Fibroblast of lung (primary cell): Measurements from ENCODE around the gene KCNIP1. TPM values are rescaled to one million over a fixed set of nuclear protein-coding genes. Genes with fewer than 3 reads are reported as not detected.

ENCODE experiments used
- DNase-seq, 2 donors: peaks; one replicate each; pipeline versions ENCODE4 v3.0.0 to v3.0.0-alpha.2; 2010; ENCODE audit warnings: low read depth in 2 of 2
- H2AFZ ChIP-seq: 2 replicates; pipeline ENCODE4 v1.5.1; 2012; ENCODE audit warnings: low read length, control low read depth, inconsistent platforms
- H3K27ac ChIP-seq: 2 replicates; pipeline ENCODE4 v1.5.1; 2011; ENCODE audit warnings: low read length, control low read depth; ENCODE audit not compliant: insufficient read depth
- H3K27me3 ChIP-seq: 2 replicates; pipeline ENCODE4 v1.5.1; 2011; ENCODE audit warnings: mild to moderate bottlenecking, low read length; ENCODE audit not compliant: control insufficient read depth, insufficient read depth
- H3K36me3 ChIP-seq: 2 replicates; pipeline ENCODE4 v1.5.1; 2011; ENCODE audit warnings: low read length; ENCODE audit not compliant: control insufficient read depth, insufficient read depth
- H3K4me1 ChIP-seq: 2 replicates; pipeline ENCODE4 v1.5.1; 2011; ENCODE audit warnings: low read length; ENCODE audit not compliant: control insufficient read depth, insufficient read depth; ENCODE audit errors: extremely low read depth
- H3K4me2 ChIP-seq: 2 replicates; pipeline ENCODE4 v1.5.1; 2011; ENCODE audit warnings: low read length, control low read depth; ENCODE audit not compliant: insufficient read depth; ENCODE audit errors: extremely low read depth
- H3K4me3 ChIP-seq, 4 experiments: fragments of 200-600 bp in 1 of 4; sonication (generic) in 1 of 4; replicated peaks in 1 of 4; 2 replicates each; pipeline ENCODE4 v1.5.1; 2011 to 2016; ENCODE audit warnings: low read length in 4 of 4, low read depth in 3 of 4, mild to moderate bottlenecking in 3 of 4, control low read depth in 2 of 4, inconsistent platforms in 1 of 4, mixed read lengths in 1 of 4; ENCODE audit not compliant: insufficient read depth in 1 of 4; ENCODE audit errors: control extremely low read depth in 1 of 4
- H3K79me2 ChIP-seq: 2 replicates; pipeline ENCODE4 v1.5.1; 2012; ENCODE audit warnings: mild to moderate bottlenecking, low read length, inconsistent platforms; ENCODE audit not compliant: control insufficient read depth, insufficient read depth
- H3K9ac ChIP-seq: 2 replicates; pipeline ENCODE4 v1.5.1; 2011; ENCODE audit warnings: mild to moderate bottlenecking, low read length, control low read depth; ENCODE audit not compliant: insufficient read depth
- H3K9me3 ChIP-seq: 2 replicates; pipeline ENCODE4 v1.5.1; 2012; ENCODE audit warnings: low read depth, low read length; ENCODE audit not compliant: control insufficient read depth, insufficient read depth
- H4K20me1 ChIP-seq: 2 replicates; pipeline ENCODE4 v1.5.1; 2011; ENCODE audit warnings: low read length; ENCODE audit not compliant: control insufficient read depth, insufficient read depth; ENCODE audit errors: extremely low read depth
- CTCF ChIP-seq, 2 donors: IDR thresholded peaks in 1 of 2; conservative IDR thresholded peaks in 1 of 2; 1 replicate in 1 of 2; 2 replicates in 1 of 2; pipeline ENCODE4 v1.5.1; 2011 to 2012; ENCODE audit warnings: low read length in 2 of 2, control low read depth in 1 of 2, inconsistent platforms in 1 of 2, low read depth in 1 of 2, mild to moderate bottlenecking in 1 of 2
- EZH2 ChIP-seq: IDR thresholded peaks from 2 replicates; pipeline ENCODE4 v1.5.1; 2012; ENCODE audit warnings: low read length, control low read depth, mild to moderate bottlenecking; ENCODE audit errors: missing control alignments
- polyA plus RNA-seq, 2 donors: library from polyadenylated mRNA; depleted of rRNA in 1 of 2; stranded (reverse) in 1 of 2; unstranded in 1 of 2; fragments of >200 nt; gene quantifications; 2 replicates each; pipeline ENCODE4 v1.2.1, GENCODE V29; 2011 to 2012; ENCODE audit warnings: missing spikeins in 1 of 2
- total RNA-seq: library from RNA; depleted of rRNA; stranded (reverse); fragments of >200 nt; gene quantifications from 2 replicates; pipeline ENCODE4 v1.2.1, GENCODE V29; 2014

Gene KCNIP1
- total and polyA plus RNA-seq, 2 donors (not counting 1 experiment from before 2014, with no cell fraction given): not detected

DNA sequence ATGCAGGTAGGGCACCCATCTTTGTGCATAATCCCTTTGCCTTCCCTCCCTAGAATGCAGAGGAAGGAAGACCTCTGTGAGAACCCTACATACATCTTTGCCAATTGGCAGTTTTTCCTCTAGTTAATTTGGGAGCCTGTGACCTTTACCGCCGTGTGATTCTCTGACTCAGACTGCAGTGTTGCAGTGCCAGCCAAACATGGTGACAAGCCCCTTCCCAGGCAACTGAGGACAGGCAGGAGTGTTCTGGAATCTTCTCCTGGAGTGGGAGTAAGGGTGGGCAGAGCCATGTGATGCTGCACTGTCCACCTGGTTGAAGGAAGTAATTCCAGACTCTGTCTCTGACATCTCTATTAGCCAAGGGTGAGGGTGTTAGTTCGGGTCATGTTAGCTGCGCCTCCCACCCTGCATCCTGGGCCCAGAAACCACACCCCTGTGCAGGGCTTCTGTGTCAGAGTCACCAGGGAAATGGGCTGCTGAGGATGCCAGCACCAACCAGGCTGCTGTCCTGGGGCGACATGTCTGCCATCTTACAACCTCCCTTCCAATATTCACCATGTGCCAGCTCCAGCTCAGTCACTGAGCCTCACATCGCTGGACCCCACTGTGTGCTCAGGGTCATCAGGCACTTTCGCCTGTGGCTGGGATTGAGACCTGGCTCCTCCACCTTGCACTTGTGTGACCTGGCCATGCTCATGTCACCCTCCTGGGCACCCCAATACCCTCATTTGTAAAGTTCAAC lies 21.8 kb downstream of the KCNIP1 start:
- no peaks in the 10 kb centered on the region for H3K79me2 ChIP-seq
- H3K27me3 ChIP-seq: no peaks in the 10 kb centered on the region
- H3K27ac ChIP-seq: no peak overlapping the region
- H3K36me3 ChIP-seq: no peaks in the 10 kb centered on the region
- no peaks in the 10 kb centered on the region for H4K20me1 ChIP-seq
- no peaks in the 10 kb centered on the region for H3K9me3 ChIP-seq
- no peak overlapping the region for H3K4me3 ChIP-seq
- TF ChIP-seq CTCF (conservative IDR thresholded peaks at IDR 0.05 in 1 of 2, IDR thresholded peaks at IDR 0.05 in 1 of 2; ENCODE audit: low read depth in 1 of 2, low read length in 2 of 2) (no peak), EZH2 (no peak)
- no peak for DNase-seq
- no peaks in the 10 kb centered on the region for H3K4me1 ChIP-seq
- H3K4me2 ChIP-seq: no peak overlapping the region
- no peak overlapping the region for H3K9ac ChIP-seq
- no peak overlapping the region for H2AFZ ChIP-seq

DNA sequence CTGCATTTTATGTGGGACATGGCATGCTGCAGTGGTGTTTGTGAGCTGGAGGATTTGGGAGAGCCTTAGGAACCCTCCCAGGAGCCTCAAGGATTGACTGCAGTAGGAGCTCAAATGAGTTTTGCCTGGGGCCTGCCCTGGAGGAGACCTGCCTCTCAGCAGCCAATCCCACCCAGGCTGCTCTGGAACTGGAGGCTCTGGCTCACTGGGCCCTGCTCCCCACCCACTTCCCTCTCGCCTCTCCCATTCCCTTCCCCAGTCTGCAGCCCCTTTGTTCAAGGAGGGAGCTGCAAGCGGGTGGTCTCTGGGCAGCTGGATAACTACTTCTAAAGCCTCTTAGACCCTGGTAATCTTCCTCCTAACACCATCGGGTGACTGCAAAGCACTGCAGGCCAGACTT lies 24.2 kb downstream of the KCNIP1 start:
- H3K79me2 ChIP-seq: no peaks in the 10 kb centered on the region
- H4K20me1 ChIP-seq: no peaks in the 10 kb centered on the region
- H3K9me3 ChIP-seq: no peaks in the 10 kb centered on the region
- no peak for DNase-seq
- no peak overlapping the region for H3K27ac ChIP-seq
- no peak overlapping the region for H3K4me3 ChIP-seq
- H3K4me1 ChIP-seq: no peaks in the 10 kb centered on the region
- H3K4me2 ChIP-seq: no peak overlapping the region
- H3K9ac ChIP-seq: no peak overlapping the region
- no peak overlapping the region for H2AFZ ChIP-seq
- no peak for TF ChIP-seq CTCF (conservative IDR thresholded peaks at IDR 0.05 in 1 of 2, IDR thresholded peaks at IDR 0.05 in 1 of 2; ENCODE audit: low read depth in 1 of 2, low read length in 2 of 2)
- no peak for TF ChIP-seq EZH2
- no peaks in the 10 kb centered on the region for H3K36me3 ChIP-seq
- peaks cover 5% of the 10 kb centered on the region for H3K27me3 ChIP-seq

- Histone ChIP-seq H3K27me3 (peaks cover 5% of the 10 kb centered on the region), H3K4me1 (no peaks in the 10 kb centered on the region), H3K9ac (no peak overlapping the region), H3K27ac (no peak overlapping the region), H2AFZ (no peak overlapping the region), H4K20me1 (no peaks in the 10 kb centered on the region), H3K9me3 (no peaks in the 10 kb centered on the region), H3K36me3 (no peaks in the 10 kb centered on the region), H3K4me2 (no peak overlapping the region), H3K79me2 (no peaks in the 10 kb centered on the region), H3K4me3 (no peak overlapping the region)
- no peak for DNase-seq
- no peak for TF ChIP-seq CTCF (conservative IDR thresholded peaks at IDR 0.05 in 1 of 2, IDR thresholded peaks at IDR 0.05 in 1 of 2; ENCODE audit: low read depth in 1 of 2, low read length in 2 of 2)
Measured at GRCh38 chr5:170528976-170529375, 25.2 kb downstream of the KCNIP1 start.
